A673 (cell line): ENCODE results near the gene CHCHD3. TPM values are rescaled to one million over a fixed set of nuclear protein-coding genes. Genes with fewer than 3 reads are reported as not detected.

ENCODE experiments used
- BruUV-seq: library from RNA; stranded (reverse); fragments of 400-500 nt; replicated peaks from 2 replicates; lab custom pipeline; 2021; lab: Mats Ljungman, UMichigan
- CTCF ChIA-PET: fragments of 300-600 bp; sonication (Branson Sonifier 250); formaldehyde crosslinking; loops from one replicate; lab custom pipeline; 2022; ENCODE audit warnings: antibody characterized with exemption; lab: Charles Lee
- POLR2A ChIA-PET: fragments of 300-600 bp; sonication (Branson Sonifier 250); formaldehyde crosslinking; loops from one replicate; lab custom pipeline; 2022; ENCODE audit warnings: antibody characterized with exemption; ENCODE audit not compliant: low non-redundant PET; lab: Charles Lee
- DNase-seq: peaks from one replicate; pipeline ENCODE4 v3.0.0-alpha.2; 2015; ENCODE audit warnings: low spot score
- H3K27ac ChIP-seq: fragments of 200-600 bp; sonication (generic); 2 replicates; pipeline ENCODE4 v1.5.1; 2016; ENCODE audit warnings: mixed run types, low read depth, mild to moderate bottlenecking, mixed read lengths, antibody characterized with exemption, low read length; ENCODE audit not compliant: poor library complexity, severe bottlenecking
- H3K27me3 ChIP-seq: fragments of 200-600 bp; sonication (generic); replicated peaks from 2 replicates; pipeline ENCODE4 v1.6.1; 2017; ENCODE audit warnings: mixed run types, low read depth, mild to moderate bottlenecking, mixed read lengths, antibody characterized with exemption, low read length; ENCODE audit not compliant: insufficient read depth, poor library complexity
- H3K36me3 ChIP-seq: fragments of 200-600 bp; sonication (generic); 2 replicates; pipeline ENCODE4 v1.6.1; 2016; ENCODE audit warnings: mixed run types, mild to moderate bottlenecking, mixed read lengths, antibody characterized with exemption, low read length; ENCODE audit not compliant: insufficient read depth, poor library complexity, severe bottlenecking
- H3K4me1 ChIP-seq: fragments of 200-600 bp; sonication (generic); 2 replicates; pipeline ENCODE4 v1.6.1; 2017; ENCODE audit warnings: mixed run types, mild to moderate bottlenecking, mixed read lengths, antibody characterized with exemption, low read length; ENCODE audit not compliant: insufficient read depth, poor library complexity, severe bottlenecking
- H3K4me3 ChIP-seq: fragments of 200-600 bp; sonication (generic); 2 replicates; pipeline ENCODE4 v1.5.1; 2016; ENCODE audit warnings: low read depth, mixed run types, mild to moderate bottlenecking, mixed read lengths, low read length; ENCODE audit not compliant: poor library complexity, severe bottlenecking
- H3K9me3 ChIP-seq: fragments of 200-600 bp; sonication (generic); 2 replicates; pipeline ENCODE4 v1.6.1; 2016; ENCODE audit warnings: mixed run types, low read depth, mild to moderate bottlenecking, mixed read lengths, antibody characterized with exemption, low read length; ENCODE audit not compliant: poor library complexity, severe bottlenecking
- CTCF ChIP-seq: fragments of 300-800, 200-600 bp; sonication (generic); conservative IDR thresholded peaks from 2 replicates; pipeline ENCODE4 v1.5.1; 2017; ENCODE audit warnings: low read depth, mild to moderate bottlenecking, antibody characterized with exemption, low read length, moderate library complexity, mixed read lengths
- EZH2 ChIP-seq: fragments of 200-600 bp; sonication (generic); IDR thresholded peaks from 2 replicates; pipeline ENCODE4 v1.6.1; 2017; ENCODE audit warnings: borderline replicate concordance, low read depth, mild to moderate bottlenecking, mixed read lengths, antibody characterized with exemption, low read length; ENCODE audit not compliant: poor library complexity, severe bottlenecking
- intact Hi-C: fragments of 100-400 bp; cut with micrococcal nuclease; formaldehyde crosslinking; loops from one replicate; pipeline ENCODE4 v1.10.0; 2022; ENCODE audit not compliant: unreplicated experiment
- total RNA-seq: library from RNA; stranded (reverse); gene quantifications from 2 replicates; pipeline ENCODE4 v1.2.3, GENCODE V29; 2021

CHCHD3 gene
- total RNA-seq, 1 experiment from 2014 or later: 128 TPM

- intact Hi-C loops: no loop called here
- H3K27ac ChIP-seq: no peak overlapping the region
- DNase-seq: no peak
- POLR2A ChIA-PET: no interaction called here
- CTCF ChIA-PET: no interaction called here
- H3K4me3 ChIP-seq: no peak overlapping the region
- H3K4me1 ChIP-seq: no peaks in the 10 kb centered on the region
- H3K9me3 ChIP-seq: no peaks in the 10 kb centered on the region
- H3K36me3 ChIP-seq: no peaks in the 10 kb centered on the region
- TF ChIP-seq CTCF (no peak), EZH2 (no peak)
- BruUV-seq: no TSS peak
- H3K27me3 ChIP-seq: no peaks in the 10 kb centered on the region
Measured at GRCh38 chr7:132793474-132793873, 288.4 kb downstream of the CHCHD3 start.

- ChIA-PET POLR2A (no interaction called here), CTCF (no interaction called here)
- no TSS peak for BruUV-seq
- H3K27ac ChIP-seq: no peak overlapping the region
- H3K4me3 ChIP-seq: no peak overlapping the region
- no peak for DNase-seq
- no peaks in the 10 kb centered on the region for H3K27me3 ChIP-seq
- no peaks in the 10 kb centered on the region for H3K36me3 ChIP-seq
- intact Hi-C loops: no loop called here
- TF ChIP-seq CTCF (no peak), EZH2 (no peak)
- H3K9me3 ChIP-seq: no peaks in the 10 kb centered on the region
- no peaks in the 10 kb centered on the region for H3K4me1 ChIP-seq
Measured at GRCh38 chr7:132791036-132791435, 290.9 kb downstream of the CHCHD3 start.

- BruUV-seq: no TSS peak
- no peaks in the 10 kb centered on the region for H3K9me3 ChIP-seq
- TF ChIP-seq CTCF: no peak
- no peak for TF ChIP-seq EZH2
- no peak overlapping the region for H3K27ac ChIP-seq
- no peaks in the 10 kb centered on the region for H3K27me3 ChIP-seq
- no peak for DNase-seq
- H3K4me3 ChIP-seq: no peak overlapping the region
- H3K4me1 ChIP-seq: no peaks in the 10 kb centered on the region
- no peaks in the 10 kb centered on the region for H3K36me3 ChIP-seq
- POLR2A ChIA-PET: no interaction called here
- CTCF ChIA-PET: no interaction called here
- intact Hi-C loops: no loop called here
Measured at GRCh38 chr7:132790104-132790503, 291.8 kb downstream of the CHCHD3 start.
